Thyroid gland (tissue), 4 donors: ENCODE measurements around the gene GRIFIN.

Source experiments
- CTCF ChIP-seq, 6 experiments: fragments of 200-600 bp in 3 of 6; fragments of 450-650 bp in 3 of 6; sonication (generic) in 3 of 6; IDR thresholded peaks; one replicate each; pipeline ENCODE4 v1.5.1; 2016 to 2019; ENCODE audit warnings: antibody characterized with exemption in 6 of 6, mild to moderate bottlenecking in 2 of 6, inconsistent platforms in 1 of 6, moderate library complexity in 1 of 6
- POLR2A ChIP-seq, 2 donors: fragments of 450-650 bp; IDR thresholded peaks; one replicate each; pipeline ENCODE4 v1.6.1; 2017; ENCODE audit warnings: antibody characterized with exemption in 2 of 2, mild to moderate bottlenecking in 2 of 2, moderate library complexity in 1 of 2

GRCh38 chr7:2480070-2480408 lies 3.8 kb upstream of the GRIFIN start:
- TF ChIP-seq CTCF (IDR thresholded peaks at IDR 0.05) (no peak), POLR2A (IDR thresholded peaks at IDR 0.05) (no peak)
